CD14-positive monocyte (primary cell): Measurements from ENCODE around the gene TLR9. TPM values are rescaled to one million over a fixed set of nuclear protein-coding genes. Genes with fewer than 3 reads are reported as not detected.
A peak's percentile ranks its signal among the peaks of the same experiment; 100 is the strongest.

Experiments
- DNase-seq, 3 donors: peaks; one replicate each; pipeline ENCODE4 v3.0.0-alpha.2; 2011 to 2022
- H2AFZ ChIP-seq: 2 replicates; pipeline ENCODE4 v1.6.0; 2012; ENCODE audit warnings: mild to moderate bottlenecking, low read depth, low read length, inconsistent platforms; ENCODE audit not compliant: insufficient read depth, poor library complexity, severe bottlenecking
- H3K27ac ChIP-seq, 2 donors: 1 replicate in 1 of 2; 2 replicates in 1 of 2; pipeline ENCODE4 v1.5.1; 2012 to 2013; ENCODE audit warnings: low read length in 2 of 2, control low read depth in 1 of 2, inconsistent platforms in 1 of 2, low read depth in 1 of 2, mild to moderate bottlenecking in 1 of 2
- H3K27me3 ChIP-seq, 2 donors: one replicate each; pipeline versions ENCODE4 v1.6.0 to v1.6.1; 2011 to 2013; ENCODE audit warnings: low read length in 2 of 2; ENCODE audit not compliant: control insufficient read depth in 2 of 2, insufficient read depth in 2 of 2
- H3K36me3 ChIP-seq, 2 donors: replicated peaks in 1 of 2; 1 replicate in 1 of 2; 2 replicates in 1 of 2; pipeline versions ENCODE4 v1.5.1 to v1.6.1; 2012 to 2013; ENCODE audit warnings: low read length in 2 of 2, control low read depth in 1 of 2, inconsistent platforms in 1 of 2, mild to moderate bottlenecking in 1 of 2; ENCODE audit not compliant: insufficient read depth in 2 of 2, control insufficient read depth in 1 of 2
- H3K4me1 ChIP-seq, 2 donors: 1 replicate in 1 of 2; 2 replicates in 1 of 2; pipeline versions ENCODE4 v1.5.1 to v1.6.1; 2012 to 2013; ENCODE audit warnings: low read length in 2 of 2, control low read depth in 1 of 2, inconsistent platforms in 1 of 2, mild to moderate bottlenecking in 1 of 2, moderate library complexity in 1 of 2; ENCODE audit not compliant: insufficient read depth in 2 of 2, control insufficient read depth in 1 of 2
- H3K4me2 ChIP-seq: replicated peaks from 2 replicates; pipeline ENCODE3; 2012; ENCODE audit warnings: low read length, moderate library complexity, mild to moderate bottlenecking; ENCODE audit not compliant: poor library complexity, severe bottlenecking; ENCODE audit errors: extremely low read depth
- H3K4me3 ChIP-seq, 3 experiments: fragments of 200-600 bp in 1 of 3; sonication (generic) in 1 of 3; replicated peaks in 1 of 3; 1 replicate in 2 of 3; 2 replicates in 1 of 3; pipeline ENCODE4 v1.5.1; 2011 to 2013; ENCODE audit warnings: low read length in 3 of 3, mild to moderate bottlenecking in 3 of 3, control low read depth in 2 of 3, low read depth in 2 of 3, inconsistent platforms in 1 of 3, moderate library complexity in 1 of 3
- H3K79me2 ChIP-seq: 2 replicates; pipeline ENCODE4 v1.6.0; 2012; ENCODE audit warnings: mild to moderate bottlenecking, control low read depth, inconsistent platforms, low read length, moderate library complexity; ENCODE audit not compliant: insufficient read depth
- H3K9ac ChIP-seq: 2 replicates; pipeline ENCODE4 v1.6.0; 2017; ENCODE audit warnings: low read length, mild to moderate bottlenecking; ENCODE audit not compliant: insufficient read depth, poor library complexity, severe bottlenecking
- H3K9me3 ChIP-seq, 2 donors: replicated peaks in 1 of 2; 1 replicate in 1 of 2; 2 replicates in 1 of 2; pipeline versions ENCODE4 v1.5.1 to v1.6.1; 2012 to 2013; ENCODE audit warnings: low read length in 2 of 2, control low read depth in 1 of 2; ENCODE audit not compliant: control insufficient read depth in 1 of 2, insufficient read depth in 1 of 2
- H4K20me1 ChIP-seq: 2 replicates; pipeline ENCODE4 v1.6.0; 2012; ENCODE audit warnings: mild to moderate bottlenecking, low read length, control low read depth, moderate library complexity; ENCODE audit not compliant: insufficient read depth
- H3K27ac Mint-ChIP-seq, 7 donors: one replicate each; pipeline ENCODE4 v1.8.0; 2020; ENCODE audit warnings: mild to moderate bottlenecking in 7 of 7, mixed read lengths in 7 of 7, moderate library complexity in 6 of 7, inconsistent platforms in 2 of 7
- H3K27me3 Mint-ChIP-seq, 3 donors: one replicate each; pipeline ENCODE4 v1.8.0; 2021 to 2022; ENCODE audit warnings: low read depth in 3 of 3, mild to moderate bottlenecking in 3 of 3, mixed read lengths in 3 of 3, moderate library complexity in 3 of 3, inconsistent platforms in 1 of 3
- H3K36me3 Mint-ChIP-seq, 2 donors: one replicate each; pipeline ENCODE4 v1.8.0; 2020; ENCODE audit warnings: mixed read lengths in 2 of 2, inconsistent platforms in 1 of 2, mild to moderate bottlenecking in 1 of 2
- H3K4me1 Mint-ChIP-seq: one replicate; pipeline ENCODE4 v1.8.0; 2020; ENCODE audit warnings: mild to moderate bottlenecking, mixed read lengths
- H3K4me3 Mint-ChIP-seq, 2 donors: one replicate each; pipeline ENCODE4 v1.8.0; 2020; ENCODE audit warnings: mild to moderate bottlenecking in 2 of 2, mixed read lengths in 2 of 2, moderate library complexity in 1 of 2
- H3K9me3 Mint-ChIP-seq, 7 donors: one replicate each; pipeline ENCODE4 v1.8.0; 2020 to 2022; ENCODE audit warnings: mixed read lengths in 7 of 7, mild to moderate bottlenecking in 6 of 7, moderate library complexity in 6 of 7, inconsistent platforms in 2 of 7
- CTCF ChIP-seq: fragments of 200-600 bp; IDR thresholded peaks from one replicate; pipeline ENCODE4 v1.8.0; 2022; ENCODE audit warnings: antibody characterized with exemption, mild to moderate bottlenecking
- WGBS: methylation state at CpG from one replicate; pipeline ENCODE4 v1.1.5; 2013; ENCODE audit warnings: missing lambda C conversion rate; ENCODE audit not compliant: insufficient coverage; 5-methylcytosine and 5-hydroxymethylcytosine counted together
- intact Hi-C, 2 donors: fragments of 100-400 bp; cut with micrococcal nuclease; formaldehyde crosslinking; loops; one replicate each; pipeline versions ENCODE4 v1.15.0 to v1.15.1; 2023
- polyA plus RNA-seq, 3 donors: library from polyadenylated mRNA; depleted of rRNA in 1 of 3; unstranded in 2 of 3; stranded (reverse) in 1 of 3; fragments of 300-500 nt in 2 of 3; fragments of >200 nt in 1 of 3; fragmentation: Illumina TruSeq in 2 of 3; gene quantifications; 1 replicate in 2 of 3; 2 replicates in 1 of 3; pipeline ENCODE4 v1.2.3, GENCODE V29; 2012 to 2021

The TLR9 gene
- polyA plus RNA-seq, 3 donors, result 0.91 TPM; not detected in 2

- DNase-seq, result no peak
- 97% methylated on average over 5 of the region's 9 CpGs for WGBS
- no peak for TF ChIP-seq CTCF
- H3K36me3 ChIP-seq, result peaks cover 75 to 93% of the 10 kb centered on the region in 2 donors
- intact Hi-C loops, result no loop called here
- Mint-ChIP-seq H3K4me1 (peaks cover 29% of the 10 kb centered on the region), H3K27ac (peak overlapping the region in 4 of 7 donors; percentile 6 to 94 (median 41)), H3K4me3 (no peak overlapping the region), H3K9me3 (peaks cover 0 to 3% (median 0%) of the 10 kb centered on the region in 7 donors), H3K27me3 (no peaks in the 10 kb centered on the region), H3K36me3 (peaks cover 74 to 98% of the 10 kb centered on the region in 2 donors)
- peaks cover 18 to 21% of the 10 kb centered on the region in 2 donors for H3K4me1 ChIP-seq
- H3K9me3 ChIP-seq, result no peaks in the 10 kb centered on the region
- no peak overlapping the region for H3K4me3 ChIP-seq
- H3K79me2 ChIP-seq, result peaks cover 73% of the 10 kb centered on the region
- H4K20me1 ChIP-seq, result peaks cover 86% of the 10 kb centered on the region
- no peak overlapping the region for H2AFZ ChIP-seq
- no peaks in the 10 kb centered on the region for H3K27me3 ChIP-seq
- H3K27ac ChIP-seq, result no peak overlapping the region
- no peak overlapping the region for H3K4me2 ChIP-seq
- H3K9ac ChIP-seq, result no peak overlapping the region
These were observed 29.2 kb upstream of the TLR9 start for GRCh38 chr3:52254608-52255007.

- Histone ChIP-seq H2AFZ (no peak overlapping the region), H3K4me1 (peaks cover 18 to 21% of the 10 kb centered on the region in 2 donors), H3K27me3 (no peaks in the 10 kb centered on the region), H3K4me3 (peak overlapping the region in 1 of 3 experiments; percentile 1), H3K79me2 (peaks cover 73% of the 10 kb centered on the region), H3K9me3 (no peaks in the 10 kb centered on the region), H3K4me2 (peak overlapping the region; percentile 38), H3K27ac (peak overlapping the region; percentile 56 to 70), H4K20me1 (peaks cover 86% of the 10 kb centered on the region), H3K9ac (no peak overlapping the region), H3K36me3 (peaks cover 75 to 93% of the 10 kb centered on the region in 2 donors)
- intact Hi-C loops, result no loop called here
- Mint-ChIP-seq H3K4me1 (peaks cover 32% of the 10 kb centered on the region), H3K27ac (peak overlapping the region; percentile 75 to 97 (median 93)), H3K9me3 (peaks cover 0 to 3% (median 0%) of the 10 kb centered on the region in 7 donors), H3K4me3 (peak overlapping the region in 1 of 2 donors; percentile 45), H3K27me3 (no peaks in the 10 kb centered on the region), H3K36me3 (peaks cover 74 to 98% of the 10 kb centered on the region in 2 donors)
- no peak for TF ChIP-seq CTCF
- DNase-seq, result peak; percentile 77 to 82 (median 79)
- WGBS, result 34% methylated on average over 8 of the region's 12 CpGs
These were observed 28.2 kb upstream of the TLR9 start for GRCh38 chr3:52253314-52254304.
